Activated T-cell treated with anti-CD3 and anti-CD28 coated beads, Interleukin-2, amount 50 U/mL, for 72 hours (primary cell): ENCODE results near the gene MYO3B. TPM values are rescaled to one million over a fixed set of nuclear protein-coding genes. Genes with fewer than 3 reads are reported as not detected.
"Not testable (repeated sequence)": the region's sequence is repeated elsewhere in the genome, so short reads cannot be mapped to it uniquely, and the experiment has no call there.

Experiments used
- ATAC-seq, 2 donors: fragments of 150-1000 bp; cut with Tn5 transposase; replicated peaks in 1 of 2; 2 replicates each; pipeline ENCODE4 v1.10.0; 2021; ENCODE audit warnings: moderate library complexity in 2 of 2, mild to moderate bottlenecking in 1 of 2
- DNase-seq, 2 donors: peaks; one replicate each; pipeline ENCODE4 v3.0.0; 2021 to 2022; ENCODE audit warnings: mixed read lengths in 1 of 2
- H3K27ac Mint-ChIP-seq: one replicate; pipeline ENCODE4 v1.8.0; 2022; ENCODE audit warnings: mild to moderate bottlenecking, moderate library complexity, mixed read lengths
- H3K27me3 Mint-ChIP-seq: one replicate; pipeline ENCODE4 v1.8.0; 2022; ENCODE audit warnings: low read depth, mixed read lengths
- H3K36me3 Mint-ChIP-seq, 2 donors: one replicate each; pipeline ENCODE4 v1.8.0; 2022; ENCODE audit warnings: mixed read lengths in 2 of 2, mild to moderate bottlenecking in 1 of 2; ENCODE audit not compliant: insufficient read depth in 2 of 2
- H3K4me1 Mint-ChIP-seq: one replicate; pipeline ENCODE4 v1.8.0; 2022; ENCODE audit warnings: low read depth, mixed read lengths
- H3K4me3 Mint-ChIP-seq, 2 donors: one replicate each; pipeline ENCODE4 v1.8.0; 2022; ENCODE audit warnings: mild to moderate bottlenecking in 2 of 2, mixed read lengths in 2 of 2, moderate library complexity in 2 of 2
- H3K9me3 Mint-ChIP-seq, 2 donors: one replicate each; pipeline ENCODE4 v1.8.0; 2022; ENCODE audit warnings: mixed read lengths in 2 of 2
- total RNA-seq, 2 donors: library from RNA; stranded (reverse); gene quantifications; one replicate each; pipeline ENCODE4 v1.2.3, GENCODE V29; 2022

MYO3B gene
- total RNA-seq, 2 donors from 2014 or later: 3.8 to 4.1 TPM

- H3K9me3 Mint-ChIP-seq: no peaks in the 10 kb centered on the region
- H3K27ac Mint-ChIP-seq: no peak overlapping the region
- no peak overlapping the region for H3K4me3 Mint-ChIP-seq
- H3K36me3 Mint-ChIP-seq: no peaks in the 10 kb centered on the region
- DNase-seq: no peak
- H3K4me1 Mint-ChIP-seq: no peaks in the 10 kb centered on the region
- peaks cover 19% of the 10 kb centered on the region for H3K27me3 Mint-ChIP-seq
- ATAC-seq: no peak
Measured at GRCh38 chr2:170206805-170207407, 29.0 kb downstream of the MYO3B start.

- Mint-ChIP-seq H3K27me3 (peaks cover 18% of the 10 kb centered on the region), H3K9me3 (no peaks in the 10 kb centered on the region), H3K4me1 (peaks cover 5% of the 10 kb centered on the region), H3K36me3 (no peaks in the 10 kb centered on the region), H3K27ac (no peak overlapping the region), H3K4me3 (no peak overlapping the region)
- ATAC-seq (no peak), DNase-seq (no peak)
Measured at GRCh38 chr2:170207901-170208300, 30.0 kb downstream of the MYO3B start.

GRCh38 chr2:170208967-170209366 lies 31.0 kb downstream of the MYO3B start:
- Mint-ChIP-seq H3K27ac (no peak overlapping the region), H3K36me3 (no peaks in the 10 kb centered on the region), H3K4me1 (peaks cover 10% of the 10 kb centered on the region), H3K4me3 (no peak overlapping the region), H3K9me3 (no peaks in the 10 kb centered on the region), H3K27me3 (peaks cover 19% of the 10 kb centered on the region)
- DNase-seq (no peak), ATAC-seq (no peak)

GRCh38 chr2:170212625-170213280 lies 34.8 kb downstream of the MYO3B start:
- DNase-seq (no peak), ATAC-seq (no peak)
- Mint-ChIP-seq H3K36me3 (no peaks in the 10 kb centered on the region), H3K27me3 (peaks cover 12% of the 10 kb centered on the region), H3K4me3 (no peak overlapping the region), H3K9me3 (no peaks in the 10 kb centered on the region), H3K4me1 (peaks cover 10% of the 10 kb centered on the region), H3K27ac (peak overlapping the region; percentile 18)

- peak overlapping the region; percentile 18 for H3K27ac Mint-ChIP-seq
- not testable (repeated sequence) for H3K4me1 Mint-ChIP-seq, DNase-seq, H3K4me3 Mint-ChIP-seq, ATAC-seq, H3K36me3 Mint-ChIP-seq, H3K9me3 Mint-ChIP-seq
- H3K27me3 Mint-ChIP-seq: peaks cover 12% of the 10 kb centered on the region
Measured at GRCh38 chr2:170213281-170213625, 35.3 kb downstream of the MYO3B start.

GRCh38 chr2:170213651-170214050 lies 35.7 kb downstream of the MYO3B start:
- Mint-ChIP-seq H3K4me1 (peaks cover 10% of the 10 kb centered on the region), H3K27me3 (peaks cover 12% of the 10 kb centered on the region), H3K36me3 (no peaks in the 10 kb centered on the region), H3K27ac (no peak overlapping the region), H3K4me3 (no peak overlapping the region), H3K9me3 (no peaks in the 10 kb centered on the region)
- no peak for ATAC-seq
- no peak for DNase-seq

GRCh38 chr2:170214309-170214948 lies 36.5 kb downstream of the MYO3B start:
- peaks cover 10% of the 10 kb centered on the region for H3K4me1 Mint-ChIP-seq
- H3K9me3 Mint-ChIP-seq: no peaks in the 10 kb centered on the region
- ATAC-seq: peak in 1 of 2 donors; percentile 17
- no peak overlapping the region for H3K4me3 Mint-ChIP-seq
- H3K27ac Mint-ChIP-seq: no peak overlapping the region
- no peaks in the 10 kb centered on the region for H3K36me3 Mint-ChIP-seq
- H3K27me3 Mint-ChIP-seq: peaks cover 12% of the 10 kb centered on the region
- no peak for DNase-seq

- ATAC-seq: no peak
- Mint-ChIP-seq H3K27ac (no peak overlapping the region), H3K27me3 (peaks cover 12% of the 10 kb centered on the region), H3K4me3 (no peak overlapping the region), H3K4me1 (peaks cover 10% of the 10 kb centered on the region), H3K9me3 (no peaks in the 10 kb centered on the region), H3K36me3 (no peaks in the 10 kb centered on the region)
- no peak for DNase-seq
Measured at GRCh38 chr2:170215021-170215420, 37.1 kb downstream of the MYO3B start.

GRCh38 chr2:170216428-170216827 lies 38.5 kb downstream of the MYO3B start:
- Mint-ChIP-seq H3K36me3 (no peaks in the 10 kb centered on the region), H3K27ac (no peak overlapping the region)

GRCh38 chr2:170216981-170217380 lies 39.0 kb downstream of the MYO3B start:
- ATAC-seq (no peak), DNase-seq (no peak)
- Mint-ChIP-seq H3K4me3 (no peak overlapping the region), H3K36me3 (no peaks in the 10 kb centered on the region), H3K9me3 (no peaks in the 10 kb centered on the region), H3K27me3 (peaks cover 12% of the 10 kb centered on the region), H3K27ac (no peak overlapping the region), H3K4me1 (peaks cover 10% of the 10 kb centered on the region)

More at GRCh38 chr2:170216428-170216827, 38.5 kb downstream of the MYO3B start:
- H3K27me3 Mint-ChIP-seq: peaks cover 12% of the 10 kb centered on the region
- DNase-seq (no peak), ATAC-seq (no peak)
- no peak overlapping the region for H3K4me3 Mint-ChIP-seq
- peaks cover 10% of the 10 kb centered on the region for H3K4me1 Mint-ChIP-seq
- H3K9me3 Mint-ChIP-seq: no peaks in the 10 kb centered on the region

- ATAC-seq (no peak), DNase-seq (no peak)
- Mint-ChIP-seq H3K4me3 (no peak overlapping the region), H3K9me3 (no peaks in the 10 kb centered on the region), H3K36me3 (no peaks in the 10 kb centered on the region), H3K27me3 (peaks cover 10% of the 10 kb centered on the region), H3K27ac (no peak overlapping the region), H3K4me1 (peaks cover 6% of the 10 kb centered on the region)
Measured at GRCh38 chr2:170217778-170218251, 39.9 kb downstream of the MYO3B start.

- H3K9me3 Mint-ChIP-seq: no peaks in the 10 kb centered on the region
- DNase-seq: no peak
- peaks cover 6% of the 10 kb centered on the region for H3K27me3 Mint-ChIP-seq
- peaks cover 6% of the 10 kb centered on the region for H3K4me1 Mint-ChIP-seq
- no peak overlapping the region for H3K4me3 Mint-ChIP-seq
- no peak for ATAC-seq
- H3K27ac Mint-ChIP-seq: no peak overlapping the region
- H3K36me3 Mint-ChIP-seq: no peaks in the 10 kb centered on the region
Measured at GRCh38 chr2:170218456-170218855, 40.5 kb downstream of the MYO3B start.

GRCh38 chr2:170218931-170219330 lies 41.0 kb downstream of the MYO3B start:
- H3K27ac Mint-ChIP-seq: no peak overlapping the region
- H3K36me3 Mint-ChIP-seq: no peaks in the 10 kb centered on the region
- peaks cover 6% of the 10 kb centered on the region for H3K27me3 Mint-ChIP-seq
- ATAC-seq (no peak), DNase-seq (no peak)
- H3K9me3 Mint-ChIP-seq: no peaks in the 10 kb centered on the region
- peaks cover 6% of the 10 kb centered on the region for H3K4me1 Mint-ChIP-seq
- no peak overlapping the region for H3K4me3 Mint-ChIP-seq
